Gastroesophageal sphincter (tissue), 3 donors: ENCODE data around the gene CACNG3.

ENCODE experiments used
- POLR2AphosphoS5 ChIP-seq: sonication (generic); formaldehyde crosslinking; IDR thresholded peaks from one replicate; pipeline ENCODE4 v1.6.1; 2017; ENCODE audit warnings: antibody characterized with exemption
- TF ChIP-seq, protein P1 (sequence below), 4 experiments: fragments of 200-600 bp in 2 of 4; fragments of 450-650 bp in 2 of 4; sonication (generic) in 1 of 4; IDR thresholded peaks; one replicate each; pipeline ENCODE4 v1.5.1; 2017 to 2019; ENCODE audit warnings: antibody characterized with exemption in 4 of 4, mild to moderate bottlenecking in 2 of 4, moderate library complexity in 2 of 4

DNA sequence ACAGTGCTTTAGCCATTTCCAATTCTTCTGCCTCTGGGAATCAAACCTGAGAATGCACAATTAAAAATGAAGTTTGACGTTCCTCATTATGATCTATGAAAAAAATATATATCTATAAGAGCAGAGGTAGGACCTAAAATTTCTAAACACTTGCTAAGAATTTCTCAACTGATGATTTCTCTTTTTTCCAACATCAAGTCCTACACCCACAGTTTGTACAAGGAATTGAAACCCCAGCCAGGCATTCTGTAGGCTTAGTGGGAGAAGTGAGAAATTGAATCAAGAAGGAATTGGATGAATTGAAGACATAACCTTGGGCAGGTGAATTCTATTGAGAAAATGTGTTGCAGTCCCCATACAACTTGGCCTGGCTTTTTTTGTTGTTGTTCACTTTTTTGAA lies 2.7 kb downstream of the CACNG3 start:
- TF ChIP-seq, protein P1, sequence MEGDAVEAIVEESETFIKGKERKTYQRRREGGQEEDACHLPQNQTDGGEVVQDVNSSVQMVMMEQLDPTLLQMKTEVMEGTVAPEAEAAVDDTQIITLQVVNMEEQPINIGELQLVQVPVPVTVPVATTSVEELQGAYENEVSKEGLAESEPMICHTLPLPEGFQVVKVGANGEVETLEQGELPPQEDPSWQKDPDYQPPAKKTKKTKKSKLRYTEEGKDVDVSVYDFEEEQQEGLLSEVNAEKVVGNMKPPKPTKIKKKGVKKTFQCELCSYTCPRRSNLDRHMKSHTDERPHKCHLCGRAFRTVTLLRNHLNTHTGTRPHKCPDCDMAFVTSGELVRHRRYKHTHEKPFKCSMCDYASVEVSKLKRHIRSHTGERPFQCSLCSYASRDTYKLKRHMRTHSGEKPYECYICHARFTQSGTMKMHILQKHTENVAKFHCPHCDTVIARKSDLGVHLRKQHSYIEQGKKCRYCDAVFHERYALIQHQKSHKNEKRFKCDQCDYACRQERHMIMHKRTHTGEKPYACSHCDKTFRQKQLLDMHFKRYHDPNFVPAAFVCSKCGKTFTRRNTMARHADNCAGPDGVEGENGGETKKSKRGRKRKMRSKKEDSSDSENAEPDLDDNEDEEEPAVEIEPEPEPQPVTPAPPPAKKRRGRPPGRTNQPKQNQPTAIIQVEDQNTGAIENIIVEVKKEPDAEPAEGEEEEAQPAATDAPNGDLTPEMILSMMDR (IDR thresholded peaks at IDR 0.05), result no peak
- TF ChIP-seq POLR2AphosphoS5, result no peak
